ENCODE measurements around the gene IFIT3. TPM values are rescaled to one million over a fixed set of nuclear protein-coding genes. Genes with fewer than 3 reads are reported as not detected.

IFIT3 gene
- total RNA-seq, 3 donors from 2014 or later = 5.8 to 12.7 (median 11.2) TPM

- ATAC-seq = no peak
- DNase-seq = no peak
These were observed 14.6 kb downstream of the IFIT3 start for GRCh38 chr10:89342206-89342958.

GRCh38 chr10:89343089-89343767, 15.4 kb downstream of the IFIT3 start:
- Histone ChIP-seq H3K4me3 (no peak overlapping the region), H3K9me3 (no peaks in the 10 kb centered on the region), H3K36me3 (ENCODE audit: low read depth) (no peaks in the 10 kb centered on the region), H3K4me1 (ENCODE audit: low read depth) (peaks cover 12% of the 10 kb centered on the region)
- no peak for TF ChIP-seq CTCF (IDR thresholded peaks at IDR 0.05)
- DNase-seq (no peak), ATAC-seq (no peak)
- intact Hi-C loops (cut with DNase I, micrococcal nuclease) = no loop called here

More at GRCh38 chr10:89342206-89342958, 14.6 kb downstream of the IFIT3 start:
- no peak for TF ChIP-seq CTCF (IDR thresholded peaks at IDR 0.05)
- H3K36me3 ChIP-seq (ENCODE audit: low read depth) = no peaks in the 10 kb centered on the region
- intact Hi-C loops (cut with DNase I, micrococcal nuclease) = no loop called here
- H3K4me1 ChIP-seq (ENCODE audit: low read depth) = peaks cover 12% of the 10 kb centered on the region
- H3K9me3 ChIP-seq = no peaks in the 10 kb centered on the region
- no peak overlapping the region for H3K4me3 ChIP-seq

GRCh38 chr10:89344156-89344555, 16.4 kb downstream of the IFIT3 start:
- no peak for TF ChIP-seq CTCF (IDR thresholded peaks at IDR 0.05)
- Histone ChIP-seq H3K4me3 (no peak overlapping the region), H3K4me1 (ENCODE audit: low read depth) (peaks cover 12% of the 10 kb centered on the region), H3K36me3 (ENCODE audit: low read depth) (no peaks in the 10 kb centered on the region), H3K9me3 (no peaks in the 10 kb centered on the region)
- no peak for DNase-seq
- ATAC-seq = no peak
- intact Hi-C loops (cut with DNase I, micrococcal nuclease) = no loop called here

GRCh38 chr10:89345367-89346000, 17.7 kb downstream of the IFIT3 start:
- Histone ChIP-seq H3K36me3 (ENCODE audit: low read depth) (no peaks in the 10 kb centered on the region), H3K4me1 (ENCODE audit: low read depth) (peaks cover 19% of the 10 kb centered on the region), H3K9me3 (no peaks in the 10 kb centered on the region), H3K4me3 (no peak overlapping the region)
- ATAC-seq (no peak), DNase-seq (no peak)
- intact Hi-C loops (cut with DNase I, micrococcal nuclease) = no loop called here
- TF ChIP-seq CTCF (IDR thresholded peaks at IDR 0.05) = no peak

- intact Hi-C loops (cut with DNase I, micrococcal nuclease) = no loop called here
- no peak for DNase-seq
- Histone ChIP-seq H3K4me1 (ENCODE audit: low read depth) (peaks cover 30% of the 10 kb centered on the region), H3K4me3 (no peak overlapping the region), H3K36me3 (ENCODE audit: low read depth) (no peaks in the 10 kb centered on the region), H3K9me3 (no peaks in the 10 kb centered on the region)
- peak; percentile 62 for ATAC-seq
- TF ChIP-seq CTCF (IDR thresholded peaks at IDR 0.05) = no peak
These were observed 18.8 kb downstream of the IFIT3 start for GRCh38 chr10:89346405-89347254.

Measured in mucosa of descending colon (tissue), 3 donors.